Panc1 (cell line): Measurements from ENCODE around the gene TUBB2B. TPM values are rescaled to one million over a fixed set of nuclear protein-coding genes. Genes with fewer than 3 reads are reported as not detected.

Experiments
- ATAC-seq: fragments of 200-7000 bp; cut with Tn5 transposase; 2 replicates; pipeline ENCODE4 v1.9.1; 2020; ENCODE audit warnings: mild to moderate bottlenecking, moderate library complexity
- BruUV-seq: library from RNA; stranded (reverse); fragments of 400-500 nt; replicated peaks from 2 replicates; lab custom pipeline; 2021; lab: Mats Ljungman, UMichigan
- CTCF ChIA-PET: fragments of 300-600 bp; sonication (Branson Sonifier 250); formaldehyde crosslinking; loops from one replicate; lab custom pipeline; 2022; ENCODE audit warnings: antibody characterized with exemption; lab: Charles Lee
- POLR2A ChIA-PET: fragments of 300-600 bp; sonication (Branson Sonifier 250); formaldehyde crosslinking; loops from one replicate; lab custom pipeline; 2022; ENCODE audit warnings: antibody characterized with exemption; lab: Charles Lee
- DNase-seq: peaks from one replicate; pipeline ENCODE4 v3.0.0-alpha.2; 2010; ENCODE audit warnings: low read depth, low spot score
- H3K27ac ChIP-seq: 2 replicates; pipeline ENCODE4 v1.5.1; 2011; ENCODE audit warnings: mild to moderate bottlenecking, low read length, inconsistent platforms
- H3K27me3 ChIP-seq: fragments of 200-500 bp; sonication (Bioruptor generic); 2 replicates; pipeline ENCODE4 v1.6.0; 2014; ENCODE audit warnings: low read length, inconsistent platforms; ENCODE audit not compliant: control insufficient read depth, insufficient read depth
- H3K36me3 ChIP-seq: fragments of 200-500 bp; sonication (Bioruptor generic); 2 replicates; pipeline ENCODE4 v1.5.1; 2014; ENCODE audit warnings: inconsistent platforms, mild to moderate bottlenecking, low read length, moderate library complexity; ENCODE audit not compliant: control insufficient read depth, insufficient read depth
- H3K4me1 ChIP-seq: 2 replicates; pipeline ENCODE4 v1.5.1; 2011; ENCODE audit warnings: inconsistent platforms, mild to moderate bottlenecking, low read length, moderate library complexity; ENCODE audit not compliant: control insufficient read depth, insufficient read depth
- H3K4me3 ChIP-seq, 2 experiments: 2 replicates each; pipeline ENCODE4 v1.5.1; 2011 to 2012; ENCODE audit warnings: low read depth in 2 of 2, low read length in 2 of 2, mild to moderate bottlenecking in 2 of 2, inconsistent platforms in 1 of 2, moderate library complexity in 1 of 2
- H3K9me3 ChIP-seq: fragments of 200-500 bp; sonication (Bioruptor generic); 2 replicates; pipeline ENCODE4 v1.5.1; 2014; ENCODE audit warnings: low read depth, mild to moderate bottlenecking, inconsistent platforms, low read length, moderate library complexity; ENCODE audit not compliant: control insufficient read depth, insufficient read depth
- CTCF ChIP-seq: fragments of 450-650 bp; IDR thresholded peaks from 2 replicates; pipeline ENCODE4 v1.5.1; 2017; ENCODE audit warnings: mild to moderate bottlenecking
- POLR2AphosphoS5 ChIP-seq: IDR thresholded peaks from 2 replicates; pipeline ENCODE4 v1.6.1; 2012; ENCODE audit warnings: mild to moderate bottlenecking, low read depth, low read length, moderate library complexity
- SIN3A ChIP-seq: IDR thresholded peaks from 2 replicates; pipeline ENCODE4 v1.6.1; 2012; ENCODE audit warnings: low read depth, mild to moderate bottlenecking, low read length, moderate library complexity, borderline replicate concordance; ENCODE audit not compliant: insufficient read depth
- TCF7L2 ChIP-seq: IDR thresholded peaks from 2 replicates; pipeline ENCODE4 v1.6.1; 2011; ENCODE audit warnings: mild to moderate bottlenecking, low read depth, low read length, inconsistent platforms
- in situ Hi-C: cut with HindIII; loops from 2 replicates; pipeline ENCODE4 v1.10.0; 2016; ENCODE audit warnings: low sequenced_read_pairs, low pct_unique_long_range_greater_than_20kb
- intact Hi-C: fragments of 100-400 bp; cut with micrococcal nuclease; formaldehyde crosslinking; loops from one replicate; pipeline ENCODE4 v1.10.0; 2022; ENCODE audit not compliant: unreplicated experiment
- total RNA-seq: library from RNA; stranded (reverse); gene quantifications from one replicate; pipeline ENCODE4 v1.2.1, GENCODE V29; 2021; ENCODE audit not compliant: unreplicated experiment
- TF ChIP-seq, protein P1 (sequence below), 2 experiments: IDR thresholded peaks; 2 replicates each; pipeline ENCODE4 v1.6.1; 2011 to 2012; ENCODE audit warnings: low read depth in 2 of 2, control low read depth in 1 of 2, low read length in 1 of 2, mild to moderate bottlenecking in 1 of 2, moderate library complexity in 1 of 2; ENCODE audit not compliant: insufficient read depth in 1 of 2

The TUBB2B gene
- total RNA-seq, 1 experiment from 2014 or later, result 22.7 TPM

DNA sequence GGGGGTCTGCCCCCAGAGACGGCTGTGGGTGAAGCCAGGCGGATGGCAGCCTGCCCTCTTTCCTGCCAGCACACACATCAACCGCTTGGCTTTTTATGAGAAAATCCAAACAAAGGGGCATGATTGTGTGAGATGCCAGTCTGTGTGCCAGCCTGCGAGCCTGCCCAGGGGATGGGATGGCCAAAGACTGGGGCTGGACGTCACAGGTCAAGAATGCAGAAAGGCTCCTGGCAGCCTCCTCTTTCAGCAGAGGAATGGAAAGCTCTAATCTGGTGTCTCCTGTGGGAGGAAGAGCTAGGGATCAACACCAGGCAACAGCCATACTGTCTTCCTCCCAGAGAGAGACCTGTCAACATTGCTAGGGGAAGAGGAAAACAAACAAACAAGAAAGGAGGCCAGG, 15.8 kb downstream of the TUBB2B start:
- ATAC-seq, result no peak
- POLR2A ChIA-PET, result interaction anchor here (0.6 kb wide), 1 partner anchor 33 kb away, joined by 10 read pairs; no protein-coding TSS in a partner anchor
- no peaks in the 10 kb centered on the region for H3K27me3 ChIP-seq
- DNase-seq, result no peak
- intact Hi-C loops, result no loop called here
- CTCF ChIA-PET, result no interaction called here
- TF ChIP-seq TCF7L2 (no peak), CTCF (no peak), SIN3A (no peak)
- no peak overlapping the region for H3K4me3 ChIP-seq
- no peak overlapping the region for H3K27ac ChIP-seq
- H3K4me1 ChIP-seq, result peaks cover 10% of the 10 kb centered on the region
- no peaks in the 10 kb centered on the region for H3K9me3 ChIP-seq
- H3K36me3 ChIP-seq, result no peaks in the 10 kb centered on the region
- in situ Hi-C loops, result no loop called here
- no TSS peak for BruUV-seq

DNA sequence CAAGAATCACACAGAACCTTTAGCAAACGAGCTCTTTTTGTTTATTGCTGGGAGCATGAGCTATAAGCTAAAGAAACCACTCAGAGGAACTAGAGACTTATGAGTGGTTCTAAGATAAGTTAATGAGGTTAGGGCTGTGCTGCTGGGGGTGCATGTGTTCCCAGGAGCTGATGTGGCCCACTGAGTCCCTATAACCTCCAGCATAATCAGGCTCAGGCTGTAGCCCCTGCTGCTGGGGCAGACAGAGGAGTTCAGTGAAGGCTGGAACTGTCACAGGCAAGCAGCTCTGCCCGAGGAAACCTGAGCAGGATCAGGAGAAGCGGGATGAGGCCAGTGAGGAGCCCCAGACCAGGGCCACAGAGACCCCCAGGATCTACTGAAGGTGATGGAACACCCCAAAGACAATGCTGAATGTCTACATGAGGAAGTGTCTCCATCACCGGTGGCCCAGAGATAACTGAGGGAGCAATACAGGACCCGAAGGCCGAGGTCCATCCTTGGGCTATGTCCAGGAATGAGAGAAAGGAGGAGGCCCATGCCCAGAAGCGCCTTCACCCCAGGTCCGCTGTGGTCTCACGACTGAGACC, 17.3 kb downstream of the TUBB2B start:
- no TSS peak for BruUV-seq
- no peaks in the 10 kb centered on the region for H3K36me3 ChIP-seq
- no peaks in the 10 kb centered on the region for H3K9me3 ChIP-seq
- no peak for ATAC-seq
- in situ Hi-C loops, result no loop called here
- no peak for TF ChIP-seq POLR2AphosphoS5
- TF ChIP-seq, protein P1, sequence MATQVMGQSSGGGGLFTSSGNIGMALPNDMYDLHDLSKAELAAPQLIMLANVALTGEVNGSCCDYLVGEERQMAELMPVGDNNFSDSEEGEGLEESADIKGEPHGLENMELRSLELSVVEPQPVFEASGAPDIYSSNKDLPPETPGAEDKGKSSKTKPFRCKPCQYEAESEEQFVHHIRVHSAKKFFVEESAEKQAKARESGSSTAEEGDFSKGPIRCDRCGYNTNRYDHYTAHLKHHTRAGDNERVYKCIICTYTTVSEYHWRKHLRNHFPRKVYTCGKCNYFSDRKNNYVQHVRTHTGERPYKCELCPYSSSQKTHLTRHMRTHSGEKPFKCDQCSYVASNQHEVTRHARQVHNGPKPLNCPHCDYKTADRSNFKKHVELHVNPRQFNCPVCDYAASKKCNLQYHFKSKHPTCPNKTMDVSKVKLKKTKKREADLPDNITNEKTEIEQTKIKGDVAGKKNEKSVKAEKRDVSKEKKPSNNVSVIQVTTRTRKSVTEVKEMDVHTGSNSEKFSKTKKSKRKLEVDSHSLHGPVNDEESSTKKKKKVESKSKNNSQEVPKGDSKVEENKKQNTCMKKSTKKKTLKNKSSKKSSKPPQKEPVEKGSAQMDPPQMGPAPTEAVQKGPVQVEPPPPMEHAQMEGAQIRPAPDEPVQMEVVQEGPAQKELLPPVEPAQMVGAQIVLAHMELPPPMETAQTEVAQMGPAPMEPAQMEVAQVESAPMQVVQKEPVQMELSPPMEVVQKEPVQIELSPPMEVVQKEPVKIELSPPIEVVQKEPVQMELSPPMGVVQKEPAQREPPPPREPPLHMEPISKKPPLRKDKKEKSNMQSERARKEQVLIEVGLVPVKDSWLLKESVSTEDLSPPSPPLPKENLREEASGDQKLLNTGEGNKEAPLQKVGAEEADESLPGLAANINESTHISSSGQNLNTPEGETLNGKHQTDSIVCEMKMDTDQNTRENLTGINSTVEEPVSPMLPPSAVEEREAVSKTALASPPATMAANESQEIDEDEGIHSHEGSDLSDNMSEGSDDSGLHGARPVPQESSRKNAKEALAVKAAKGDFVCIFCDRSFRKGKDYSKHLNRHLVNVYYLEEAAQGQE (IDR thresholded peaks at IDR 0.05; ENCODE audit: insufficient read depth in 1 of 2, low read depth in 2 of 2, low read length in 1 of 2), result no peak
- no peaks in the 10 kb centered on the region for H3K27me3 ChIP-seq
- no peak overlapping the region for H3K4me3 ChIP-seq
- CTCF ChIA-PET, result no interaction called here
- intact Hi-C loops, result no loop called here
- POLR2A ChIA-PET, result interaction anchor here (0.6 to 1.0 kb wide), 2 partner anchors 53 to 925 kb away, joined by 3 to 5 read pairs; partner anchors contain the start of genes ECI2 and TUBB2A
- H3K4me1 ChIP-seq, result peaks cover 10% of the 10 kb centered on the region
- no peak for DNase-seq
- H3K27ac ChIP-seq, result no peak overlapping the region
